ENCODE results near the gene FADS1. TPM values are rescaled to one million over a fixed set of nuclear protein-coding genes. Genes with fewer than 3 reads are reported as not detected.

Gene FADS1
- total RNA-seq, 2 donors from 2014 or later: 39.0 to 52.9 TPM

DNA sequence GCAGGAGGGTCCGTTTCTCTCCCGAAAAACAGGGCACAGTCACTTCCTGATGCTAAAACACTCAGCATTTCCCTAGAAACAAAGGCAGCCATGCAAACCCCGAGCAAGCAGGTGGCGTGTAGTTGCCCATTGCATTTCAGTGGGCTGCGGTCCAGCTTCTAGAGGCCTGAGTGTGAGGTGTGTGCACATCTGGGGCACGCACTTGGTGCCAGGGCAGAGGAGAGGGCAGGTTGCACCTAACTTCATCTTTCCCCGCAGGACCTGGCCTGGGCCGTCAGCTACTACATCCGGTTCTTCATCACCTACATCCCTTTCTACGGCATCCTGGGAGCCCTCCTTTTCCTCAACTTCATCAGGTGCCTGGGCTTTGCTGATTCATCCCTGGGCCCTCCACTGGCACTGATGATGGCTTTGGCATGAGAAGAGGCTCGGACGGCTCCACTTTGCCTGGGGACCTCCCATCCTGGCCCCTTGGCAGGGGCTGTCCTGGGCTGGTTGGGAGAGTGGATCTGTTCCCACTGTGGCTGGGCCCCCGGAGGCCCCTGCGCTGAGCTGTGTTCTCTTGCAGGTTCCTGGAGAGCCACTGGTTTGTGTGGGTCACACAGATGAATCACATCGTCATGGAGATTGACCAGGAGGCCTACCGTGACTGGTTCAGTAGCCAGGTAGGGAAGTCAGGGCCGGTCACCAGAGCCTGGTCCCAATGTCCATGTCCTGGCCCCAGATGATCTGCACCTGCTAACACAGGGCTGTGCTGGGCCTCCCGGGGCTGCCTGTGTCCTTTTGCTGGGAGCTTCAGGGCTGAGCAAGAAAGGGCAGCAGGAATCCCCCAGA, 46.1 kb upstream of the FADS1 start:
- DNase-seq (ENCODE audit: low spot score): no peak
- peaks cover 0 to 11% of the 10 kb centered on the region in 2 donors for H3K4me1 ChIP-seq (ENCODE audit: control insufficient read depth in 1 of 2, low read depth in 2 of 2)
- TF ChIP-seq, protein P1, sequence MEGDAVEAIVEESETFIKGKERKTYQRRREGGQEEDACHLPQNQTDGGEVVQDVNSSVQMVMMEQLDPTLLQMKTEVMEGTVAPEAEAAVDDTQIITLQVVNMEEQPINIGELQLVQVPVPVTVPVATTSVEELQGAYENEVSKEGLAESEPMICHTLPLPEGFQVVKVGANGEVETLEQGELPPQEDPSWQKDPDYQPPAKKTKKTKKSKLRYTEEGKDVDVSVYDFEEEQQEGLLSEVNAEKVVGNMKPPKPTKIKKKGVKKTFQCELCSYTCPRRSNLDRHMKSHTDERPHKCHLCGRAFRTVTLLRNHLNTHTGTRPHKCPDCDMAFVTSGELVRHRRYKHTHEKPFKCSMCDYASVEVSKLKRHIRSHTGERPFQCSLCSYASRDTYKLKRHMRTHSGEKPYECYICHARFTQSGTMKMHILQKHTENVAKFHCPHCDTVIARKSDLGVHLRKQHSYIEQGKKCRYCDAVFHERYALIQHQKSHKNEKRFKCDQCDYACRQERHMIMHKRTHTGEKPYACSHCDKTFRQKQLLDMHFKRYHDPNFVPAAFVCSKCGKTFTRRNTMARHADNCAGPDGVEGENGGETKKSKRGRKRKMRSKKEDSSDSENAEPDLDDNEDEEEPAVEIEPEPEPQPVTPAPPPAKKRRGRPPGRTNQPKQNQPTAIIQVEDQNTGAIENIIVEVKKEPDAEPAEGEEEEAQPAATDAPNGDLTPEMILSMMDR (IDR thresholded peaks at IDR 0.05): no peak
- ATAC-seq (ENCODE audit: insufficient number of reproducible peaks, low FRiP score, low read depth): no peak
- no peaks in the 10 kb centered on the region for H3K9me3 ChIP-seq
- H3K4me3 ChIP-seq: no peak overlapping the region
- H3K27ac ChIP-seq: no peak overlapping the region
- peaks cover 37% of the 10 kb centered on the region for H3K36me3 ChIP-seq
- no peaks in the 10 kb centered on the region for H3K27me3 ChIP-seq (replicated peaks; ENCODE audit: insufficient read depth)

- Histone ChIP-seq H3K9me3 (no peaks in the 10 kb centered on the region), H3K36me3 (peaks cover 48% of the 10 kb centered on the region), H3K27me3 (replicated peaks; ENCODE audit: insufficient read depth) (no peaks in the 10 kb centered on the region), H3K4me1 (ENCODE audit: control insufficient read depth in 1 of 2, low read depth in 2 of 2) (peaks cover 0 to 11% of the 10 kb centered on the region in 2 donors), H3K4me3 (no peak overlapping the region), H3K27ac (no peak overlapping the region)
- DNase-seq (ENCODE audit: low spot score) (no peak), ATAC-seq (ENCODE audit: insufficient number of reproducible peaks, low FRiP score, low read depth) (no peak)
- TF ChIP-seq, protein P1 (IDR thresholded peaks at IDR 0.05): no peak
Measured at GRCh38 chr11:61861634-61862033, 44.8 kb upstream of the FADS1 start.

DNA sequence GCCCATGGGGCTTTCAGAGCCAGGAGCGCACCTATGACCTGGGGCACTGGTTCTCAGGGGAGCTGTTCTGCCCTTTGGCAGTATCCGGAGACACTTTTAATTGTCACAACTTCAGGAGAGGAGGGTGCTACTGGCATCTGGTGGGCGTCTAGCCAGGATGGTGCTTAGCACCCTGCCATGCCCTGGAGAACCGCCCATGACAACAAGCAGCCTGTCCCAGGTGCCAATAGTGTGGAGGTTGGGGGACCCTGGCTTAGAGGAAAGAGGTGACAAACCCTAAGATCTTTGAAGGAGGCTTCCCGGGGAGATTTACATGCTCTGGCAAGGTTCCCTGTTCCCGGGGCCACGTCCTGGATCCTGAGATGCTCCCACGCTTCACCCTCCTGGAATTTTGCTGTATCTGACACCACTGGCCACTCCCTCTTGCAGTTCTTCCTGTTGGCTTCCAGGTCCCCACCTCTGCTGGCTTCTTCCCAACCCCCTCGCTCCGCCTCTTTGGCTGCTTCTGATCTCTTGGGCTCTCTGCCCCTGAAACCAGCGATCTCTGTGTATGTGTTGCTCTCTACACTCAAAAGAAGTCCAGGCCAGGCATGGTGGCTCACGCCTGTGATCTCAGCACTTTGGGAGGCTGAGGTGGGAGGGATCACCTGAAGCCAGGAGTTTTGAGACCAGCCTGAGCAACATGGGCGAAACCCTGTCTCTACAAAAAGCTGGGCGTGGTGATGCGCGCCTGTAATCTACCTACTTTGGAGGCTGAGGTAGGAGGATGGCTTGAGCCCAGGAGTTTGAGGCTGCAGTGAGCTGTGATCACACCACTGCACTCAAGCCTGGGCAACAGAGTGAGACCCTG, 43.5 kb upstream of the FADS1 start:
- no peak overlapping the region for H3K4me3 ChIP-seq
- peaks cover 42% of the 10 kb centered on the region for H3K36me3 ChIP-seq
- TF ChIP-seq, protein P1 (IDR thresholded peaks at IDR 0.05): no peak
- H3K9me3 ChIP-seq: no peaks in the 10 kb centered on the region
- no peak for DNase-seq (ENCODE audit: low spot score)
- ATAC-seq (ENCODE audit: insufficient number of reproducible peaks, low FRiP score, low read depth): no peak
- peaks cover 0 to 11% of the 10 kb centered on the region in 2 donors for H3K4me1 ChIP-seq (ENCODE audit: control insufficient read depth in 1 of 2, low read depth in 2 of 2)
- H3K27me3 ChIP-seq (replicated peaks; ENCODE audit: insufficient read depth): no peaks in the 10 kb centered on the region
- H3K27ac ChIP-seq: peak overlapping the region in 1 of 2 donors; percentile 28

GRCh38 chr11:61855939-61856680, 39.3 kb upstream of the FADS1 start:
- Histone ChIP-seq H3K9me3 (no peaks in the 10 kb centered on the region), H3K4me3 (no peak overlapping the region), H3K36me3 (peaks cover 38% of the 10 kb centered on the region), H3K27me3 (replicated peaks; ENCODE audit: insufficient read depth) (no peaks in the 10 kb centered on the region), H3K4me1 (ENCODE audit: control insufficient read depth in 1 of 2, low read depth in 2 of 2) (peaks cover 9 to 22% of the 10 kb centered on the region in 2 donors), H3K27ac (no peak overlapping the region)
- DNase-seq (ENCODE audit: low spot score) (no peak), ATAC-seq (ENCODE audit: insufficient number of reproducible peaks, low FRiP score, low read depth) (no peak)
- TF ChIP-seq, protein P1 (IDR thresholded peaks at IDR 0.05): no peak

Data from thoracic aorta (tissue), 2 donors.